Osteoblast (primary cell): Measurements from ENCODE around the gene PEG3. TPM values are rescaled to one million over a fixed set of nuclear protein-coding genes. Genes with fewer than 3 reads are reported as not detected.

Experiments
- DNase-seq: peaks from one replicate; pipeline ENCODE4 v3.0.0; 2011; ENCODE audit warnings: low spot score, mixed read lengths; ENCODE audit not compliant: insufficient read length; ENCODE audit errors: missing footprints
- H2AFZ ChIP-seq: 2 replicates; pipeline ENCODE4 v1.6.0; 2011; ENCODE audit warnings: mild to moderate bottlenecking, low read length
- H3K27ac ChIP-seq: 2 replicates; pipeline ENCODE4 v1.5.1; 2011; ENCODE audit warnings: mild to moderate bottlenecking, low read depth, low read length, moderate library complexity
- H3K27me3 ChIP-seq: 2 replicates; pipeline ENCODE4 v1.6.0; 2012; ENCODE audit warnings: mild to moderate bottlenecking, control low read depth, inconsistent platforms, low read length, moderate library complexity; ENCODE audit not compliant: insufficient read depth
- H3K36me3 ChIP-seq: 2 replicates; pipeline ENCODE4 v1.5.1; 2011; ENCODE audit warnings: mild to moderate bottlenecking, low read length, control low read depth, moderate library complexity; ENCODE audit not compliant: insufficient read depth
- H3K4me1 ChIP-seq: 2 replicates; pipeline ENCODE4 v1.5.1; 2011; ENCODE audit warnings: mild to moderate bottlenecking, low read length, control low read depth, moderate library complexity; ENCODE audit not compliant: insufficient read depth
- H3K4me2 ChIP-seq: 2 replicates; pipeline ENCODE4 v1.6.0; 2011; ENCODE audit warnings: mild to moderate bottlenecking, low read length; ENCODE audit not compliant: insufficient read depth
- H3K4me3 ChIP-seq: fragments of 200-600 bp; sonication (generic); 3 replicates; pipeline ENCODE4 v1.5.1; 2012; ENCODE audit warnings: mild to moderate bottlenecking, low read length, inconsistent platforms; ENCODE audit not compliant: insufficient read depth
- H3K79me2 ChIP-seq: 2 replicates; pipeline ENCODE4 v1.6.0; 2012; ENCODE audit warnings: mild to moderate bottlenecking, low read length, control low read depth, inconsistent platforms; ENCODE audit not compliant: insufficient read depth
- H3K9me3 ChIP-seq: 2 replicates; pipeline ENCODE4 v1.5.1; 2011; ENCODE audit warnings: low read depth, low read length, control low read depth
- H4K20me1 ChIP-seq: 2 replicates; pipeline ENCODE4 v1.6.0; 2012; ENCODE audit warnings: mild to moderate bottlenecking, low read length, control low read depth; ENCODE audit not compliant: insufficient read depth
- CTCF ChIP-seq: IDR thresholded peaks from 2 replicates; pipeline ENCODE4 v1.5.1; 2011; ENCODE audit warnings: mild to moderate bottlenecking, low read depth, low read length, moderate library complexity; ENCODE audit errors: extremely low read depth
- total RNA-seq: library from RNA; depleted of rRNA; stranded (reverse); fragments of >200 nt; gene quantifications from 2 replicates; pipeline ENCODE4 v1.2.3, GENCODE V29; 2012

PEG3 gene
- total RNA-seq, 1 donor, result 1.8 TPM

GRCh38 chr19:56839652-56840450 is 675 bp downstream of the PEG3 start:
- H3K4me2 ChIP-seq, result no peak overlapping the region
- no peaks in the 10 kb centered on the region for H3K4me1 ChIP-seq
- no peak overlapping the region for H2AFZ ChIP-seq
- H3K27ac ChIP-seq, result no peak overlapping the region
- H3K36me3 ChIP-seq, result no peaks in the 10 kb centered on the region
- H3K4me3 ChIP-seq, result no peak overlapping the region
- H3K79me2 ChIP-seq, result no peaks in the 10 kb centered on the region
- H3K9me3 ChIP-seq, result no peaks in the 10 kb centered on the region
- no peaks in the 10 kb centered on the region for H3K27me3 ChIP-seq
- no peak for TF ChIP-seq CTCF
- no peaks in the 10 kb centered on the region for H4K20me1 ChIP-seq
- no peak for DNase-seq

GRCh38 chr19:56838909-56839651 is 1.4 kb downstream of the PEG3 start:
- TF ChIP-seq CTCF, result no peak
- Histone ChIP-seq H4K20me1 (no peaks in the 10 kb centered on the region), H3K36me3 (no peaks in the 10 kb centered on the region), H3K4me1 (no peaks in the 10 kb centered on the region), H3K4me3 (no peak overlapping the region), H3K27ac (no peak overlapping the region), H3K4me2 (no peak overlapping the region), H3K79me2 (no peaks in the 10 kb centered on the region), H3K27me3 (no peaks in the 10 kb centered on the region), H2AFZ (no peak overlapping the region), H3K9me3 (no peaks in the 10 kb centered on the region)
- DNase-seq, result no peak

- no peaks in the 10 kb centered on the region for H3K79me2 ChIP-seq
- H3K27ac ChIP-seq, result no peak overlapping the region
- DNase-seq, result no peak
- no peaks in the 10 kb centered on the region for H3K4me1 ChIP-seq
- no peaks in the 10 kb centered on the region for H3K27me3 ChIP-seq
- H2AFZ ChIP-seq, result no peak overlapping the region
- peak overlapping the region; percentile 22 for H3K4me3 ChIP-seq
- H3K4me2 ChIP-seq, result no peak overlapping the region
- H4K20me1 ChIP-seq, result no peaks in the 10 kb centered on the region
- H3K36me3 ChIP-seq, result no peaks in the 10 kb centered on the region
- no peak for TF ChIP-seq CTCF
- no peaks in the 10 kb centered on the region for H3K9me3 ChIP-seq
Measured at GRCh38 chr19:56838024-56838908, 2.3 kb downstream of the PEG3 start.
